K562 (cell line): ENCODE results near the gene NES. TPM values are rescaled to one million over a fixed set of nuclear protein-coding genes. Genes with fewer than 3 reads are reported as not detected.
A peak's percentile ranks its signal among the peaks of the same experiment; 100 is the strongest.

Source experiments
- ARID3B ChIP-seq: fragments of 250-450 bp; sonication (Bioruptor Pico); IDR thresholded peaks from 2 replicates; pipeline ENCODE4 v1.4.0; 2020; ENCODE audit warnings: borderline replicate concordance
- ATF4 ChIP-seq: fragments of 450-650 bp; formaldehyde crosslinking; IDR thresholded peaks from 2 replicates; pipeline ENCODE4 v1.4.0; 2022; ENCODE audit warnings: mild to moderate bottlenecking, moderate library complexity
- CREBBP ChIP-seq: IDR thresholded peaks from one replicate; pipeline ENCODE4 v1.6.1; 2012; ENCODE audit warnings: low read depth, mild to moderate bottlenecking, control low read depth, inconsistent platforms, low read length
- E4F1 ChIP-seq: fragments of 250-450 bp; sonication (Bioruptor Pico); IDR thresholded peaks from 2 replicates; pipeline ENCODE4 v1.5.0; 2021; ENCODE audit warnings: mild to moderate bottlenecking, borderline replicate concordance
- ESRRB ChIP-seq: fragments of 250-450 bp; sonication (Bioruptor Pico); IDR thresholded peaks from 2 replicates; pipeline ENCODE4 v1.5.0; 2020; ENCODE audit warnings: mild to moderate bottlenecking, moderate library complexity, borderline replicate concordance
- HDAC6 ChIP-seq: IDR thresholded peaks from 2 replicates; pipeline ENCODE4 v1.6.1; 2012; ENCODE audit warnings: low read depth, mild to moderate bottlenecking, control low read depth, inconsistent platforms, low read length, moderate library complexity
- KDM5B ChIP-seq: fragments of 200-600 bp; sonication (generic); IDR thresholded peaks from 2 replicates; pipeline ENCODE4 v1.6.1; 2012; ENCODE audit warnings: low read depth, mild to moderate bottlenecking, moderate library complexity, low read length, control low read depth, inconsistent platforms; ENCODE audit not compliant: insufficient replicate concordance
- MITF ChIP-seq: IDR thresholded peaks from 2 replicates; pipeline ENCODE4 v1.6.1; 2014; ENCODE audit warnings: antibody characterized with exemption
- NCOA1 ChIP-seq: fragments of 450-650 bp; IDR thresholded peaks from 2 replicates; pipeline ENCODE4 v1.6.1; 2016; ENCODE audit warnings: low read depth
- NR4A1 ChIP-seq, 2 experiments: fragments of 250-450 bp in 1 of 2; fragments of 450-650 bp in 1 of 2; sonication (Bioruptor Pico) in 1 of 2; IDR thresholded peaks; 2 replicates each; pipeline versions ENCODE4 v1.4.0 to v1.6.1; 2016 to 2020; ENCODE audit warnings: mild to moderate bottlenecking in 2 of 2, missing compliant biosample characterization in 1 of 2, missing genetic modification characterization in 1 of 2, moderate library complexity in 1 of 2
- RB1 ChIP-seq: fragments of 450-650 bp; IDR thresholded peaks from 2 replicates; pipeline ENCODE4 v1.6.1; 2017; ENCODE audit warnings: low read depth, mild to moderate bottlenecking
- RBM14 ChIP-seq: fragments of 200-400 bp; formaldehyde crosslinking; IDR thresholded peaks from 2 replicates; pipeline ENCODE4 v1.6.1; 2018; ENCODE audit warnings: low read depth, mild to moderate bottlenecking, low read length, moderate library complexity, borderline replicate concordance; ENCODE audit not compliant: insufficient read depth
- SAFB2 ChIP-seq: fragments of 200-400 bp; formaldehyde crosslinking; IDR thresholded peaks from 2 replicates; pipeline ENCODE4 v1.6.1; 2018; ENCODE audit warnings: borderline replicate concordance, low read length, low read depth, moderate library complexity; ENCODE audit not compliant: severe bottlenecking
- SFPQ ChIP-seq: fragments of 200-400 bp; formaldehyde crosslinking; IDR thresholded peaks from 2 replicates; pipeline ENCODE4 v1.6.1; 2017; ENCODE audit warnings: mild to moderate bottlenecking, low read depth, low read length, moderate library complexity
- SIN3B ChIP-seq: fragments of 450-650 bp; IDR thresholded peaks from 2 replicates; pipeline ENCODE4 v1.6.1; 2017; ENCODE audit warnings: low read depth, mild to moderate bottlenecking, moderate library complexity
- SOX6 ChIP-seq: fragments of 450-650 bp; IDR thresholded peaks from 2 replicates; pipeline ENCODE4 v1.6.1; 2014; ENCODE audit warnings: mild to moderate bottlenecking
- ZNF263 ChIP-seq: sonication (generic); formaldehyde crosslinking; IDR thresholded peaks from 2 replicates; pipeline ENCODE4 v1.8.0; 2022; ENCODE audit warnings: mild to moderate bottlenecking, missing genetic modification reagents, borderline replicate concordance
- ZNF717 ChIP-seq: fragments of 250-450 bp; sonication (Bioruptor Pico); IDR thresholded peaks from 2 replicates; pipeline ENCODE4 v1.5.0; 2021
- ZNF766 ChIP-seq: fragments of 200-800 bp; sonication (Bioruptor generic); conservative IDR thresholded peaks from 2 replicates; pipeline ENCODE4 v1.6.1; 2016; ENCODE audit warnings: missing genetic modification characterization, missing compliant biosample characterization
- polyA plus RNA-seq, 8 experiments: library from polyadenylated mRNA; depleted of rRNA in 4 of 8; stranded (reverse) in 5 of 8; unstranded in 3 of 8; fragments of >200 nt; fragmentation: Nextera tagmentation in 2 of 8; fragmentation: Illumina TruSeq in 1 of 8; extraction: Ambion mirVana in 2 of 8; extraction: Trizol in 1 of 8; gene quantifications; 2 replicates each; pipeline versions ENCODE4 v1.2.1 to v1.2.3, GENCODE V29; 2011 to 2014; ENCODE audit warnings: inconsistent platforms in 1 of 8, missing spikeins in 1 of 8
- total RNA-seq, 7 experiments: library from RNA; depleted of rRNA in 6 of 7; stranded (reverse); fragments of >200 nt in 6 of 7; fragmentation: Illumina TruSeq in 2 of 7; extraction: Trizol in 2 of 7; gene quantifications; 2 replicates each; pipeline versions ENCODE4 v1.2.1 to v1.2.3, GENCODE V29; 2011 to 2021; ENCODE audit warnings: low replicate concordance in 1 of 7

The NES gene
- total and polyA plus RNA-seq, 9 of the 15 experiments (the other 6 are each of a cell fraction or from before 2014, with no cell fraction given): 0.10 to 8.6 (median 4.2) TPM

- no peak for TF ChIP-seq ARID3B (CRISPR knock-in tag)
- no peak for TF ChIP-seq NR4A1 (CRISPR knock-in tag; IDR thresholded peaks at IDR 0.05)
- no peak for TF ChIP-seq NR4A1 (tag; IDR thresholded peaks at IDR 0.05)
- no peak for TF ChIP-seq RBM14
- no peak for TF ChIP-seq ZNF766 (CRISPR knock-in tag)
- TF ChIP-seq ESRRB (CRISPR knock-in tag): no peak
- TF ChIP-seq E4F1 (CRISPR knock-in tag): no peak
- no peak for TF ChIP-seq ZNF717
- no peak for TF ChIP-seq KDM5B
- no peak for TF ChIP-seq HDAC6
- no peak for TF ChIP-seq ATF4 (CRISPR knock-in tag)
- no peak for TF ChIP-seq CREBBP
- no peak for TF ChIP-seq SFPQ
- no peak for TF ChIP-seq MITF
- TF ChIP-seq SAFB2: no peak
- TF ChIP-seq SIN3B: no peak
- no peak for TF ChIP-seq NCOA1
- TF ChIP-seq ZNF263 (CRISPR knock-in tag): peak; percentile 90
- 0 out of 2 replicates have a peak, but pooled peaks have one; percentile 2 for TF ChIP-seq RB1
- TF ChIP-seq SOX6: no peak
These were observed 19.4 kb downstream of the NES start (continued) for GRCh38 chr1:156657741-156658319.
